Measurements from ENCODE around the gene SHPK.

DNA sequence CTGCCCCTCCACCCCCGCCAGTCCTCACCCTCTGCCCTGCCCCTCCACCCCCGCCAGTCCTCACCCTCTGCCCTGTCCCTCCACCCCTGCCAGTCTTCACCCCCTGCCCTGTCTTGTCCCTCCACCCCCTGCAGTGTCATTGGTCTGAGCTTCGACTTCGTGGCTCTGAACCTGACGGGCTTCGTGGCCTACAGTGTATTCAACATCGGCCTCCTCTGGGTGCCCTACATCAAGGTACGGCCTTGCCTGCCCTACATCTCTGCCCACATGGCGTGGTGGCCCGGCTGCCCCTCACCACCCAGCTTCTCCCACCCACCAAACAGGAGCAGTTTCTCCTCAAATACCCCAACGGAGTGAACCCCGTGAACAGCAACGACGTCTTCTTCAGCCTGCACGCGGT lies 20.3 kb upstream of the SHPK start:
- no peak for TF ChIP-seq POLR2A (IDR thresholded peaks at IDR 0.05)
- TF ChIP-seq, protein P1, sequence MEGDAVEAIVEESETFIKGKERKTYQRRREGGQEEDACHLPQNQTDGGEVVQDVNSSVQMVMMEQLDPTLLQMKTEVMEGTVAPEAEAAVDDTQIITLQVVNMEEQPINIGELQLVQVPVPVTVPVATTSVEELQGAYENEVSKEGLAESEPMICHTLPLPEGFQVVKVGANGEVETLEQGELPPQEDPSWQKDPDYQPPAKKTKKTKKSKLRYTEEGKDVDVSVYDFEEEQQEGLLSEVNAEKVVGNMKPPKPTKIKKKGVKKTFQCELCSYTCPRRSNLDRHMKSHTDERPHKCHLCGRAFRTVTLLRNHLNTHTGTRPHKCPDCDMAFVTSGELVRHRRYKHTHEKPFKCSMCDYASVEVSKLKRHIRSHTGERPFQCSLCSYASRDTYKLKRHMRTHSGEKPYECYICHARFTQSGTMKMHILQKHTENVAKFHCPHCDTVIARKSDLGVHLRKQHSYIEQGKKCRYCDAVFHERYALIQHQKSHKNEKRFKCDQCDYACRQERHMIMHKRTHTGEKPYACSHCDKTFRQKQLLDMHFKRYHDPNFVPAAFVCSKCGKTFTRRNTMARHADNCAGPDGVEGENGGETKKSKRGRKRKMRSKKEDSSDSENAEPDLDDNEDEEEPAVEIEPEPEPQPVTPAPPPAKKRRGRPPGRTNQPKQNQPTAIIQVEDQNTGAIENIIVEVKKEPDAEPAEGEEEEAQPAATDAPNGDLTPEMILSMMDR (IDR thresholded peaks at IDR 0.05 in 8 of 11, conservative IDR thresholded peaks at IDR 0.05 in 3 of 11): no peak
- TF ChIP-seq POLR2AphosphoS5 (IDR thresholded peaks at IDR 0.05): no peak
